GM19025 (cell line): ENCODE results near the gene ST8SIA6.

Experiments used
- ATAC-seq: cut with Tn5 transposase; IDR thresholded peaks from one replicate; pipeline ENCODE4 v1.9.1; 2021; ENCODE audit warnings: mild to moderate bottlenecking, low read depth, moderate library complexity; ENCODE audit not compliant: unreplicated experiment

Gene ST8SIA6

DNA sequence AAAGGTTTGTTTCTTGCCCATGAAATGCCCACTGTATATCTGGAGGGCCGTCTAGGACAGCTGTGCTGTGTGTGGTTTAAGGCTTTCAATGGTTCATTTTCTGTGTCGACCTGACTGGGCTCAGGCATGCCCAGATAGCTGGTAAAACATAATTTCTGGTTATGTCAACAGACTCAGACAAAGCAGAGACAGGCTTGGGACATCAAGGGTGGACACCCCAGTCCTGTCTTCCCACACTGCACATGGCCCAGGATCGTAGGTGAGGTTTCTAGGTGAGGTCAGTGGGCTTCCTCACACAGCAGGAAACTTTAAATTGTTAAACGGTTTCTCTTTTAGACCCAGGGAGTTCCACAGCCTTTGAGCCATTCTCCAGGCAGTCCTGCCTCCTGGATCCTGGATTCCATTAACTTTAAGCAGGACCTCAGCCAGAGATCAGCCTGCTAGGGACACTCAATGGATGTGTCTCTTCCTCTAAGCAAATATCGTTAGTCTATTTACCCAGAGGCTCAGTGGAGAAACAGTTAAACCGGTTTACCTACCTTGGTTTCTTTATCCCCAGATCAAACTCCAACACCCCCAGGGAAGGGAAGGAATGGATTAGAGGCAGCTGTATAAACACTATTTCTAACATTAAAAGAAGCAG, 66.4 kb downstream of the ST8SIA6 start:
- ATAC-seq = no peak

DNA sequence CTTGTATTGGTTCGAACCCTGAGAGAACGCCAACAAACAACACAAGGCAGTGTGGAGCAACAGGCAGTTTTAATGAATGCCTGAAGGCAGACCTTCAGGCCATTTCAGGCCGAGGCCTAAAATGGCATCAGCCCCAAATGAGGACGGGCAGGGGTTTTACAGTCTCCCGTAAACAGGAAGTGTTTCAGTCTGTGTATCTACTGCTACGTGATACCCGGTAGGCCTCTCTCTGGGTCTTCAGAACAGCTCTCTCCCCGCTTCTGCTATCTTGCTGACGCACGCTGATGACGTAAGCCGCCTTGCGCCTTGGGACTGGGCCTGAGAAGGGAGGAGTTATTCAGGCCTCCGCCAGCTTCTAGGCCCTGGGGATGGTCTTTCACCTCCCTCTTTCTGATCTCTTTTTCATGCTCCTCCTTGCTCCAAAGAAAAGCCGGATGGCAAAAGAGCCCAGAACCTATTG, 67.7 kb downstream of the ST8SIA6 start:
- ATAC-seq = no peak

DNA sequence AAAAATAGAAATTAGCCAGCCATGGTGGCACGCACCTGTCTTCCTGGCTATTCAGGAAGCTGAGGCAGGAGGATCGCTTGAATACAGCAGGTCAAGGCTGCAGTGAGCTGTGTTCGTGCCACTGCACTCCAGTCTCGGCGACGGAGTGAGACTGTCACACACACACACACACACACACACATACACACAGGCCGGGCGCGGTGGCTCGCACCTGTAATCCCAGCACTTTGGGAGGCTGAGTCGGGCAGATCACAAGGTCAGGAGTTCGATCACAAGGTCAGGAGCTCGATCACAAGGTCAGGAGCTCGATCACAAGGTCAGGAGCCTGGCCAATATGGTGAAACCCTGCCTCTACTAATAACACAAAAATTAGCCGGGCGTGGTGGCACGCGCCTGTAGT, 68.4 kb downstream of the ST8SIA6 start:
- ATAC-seq = no peak

DNA sequence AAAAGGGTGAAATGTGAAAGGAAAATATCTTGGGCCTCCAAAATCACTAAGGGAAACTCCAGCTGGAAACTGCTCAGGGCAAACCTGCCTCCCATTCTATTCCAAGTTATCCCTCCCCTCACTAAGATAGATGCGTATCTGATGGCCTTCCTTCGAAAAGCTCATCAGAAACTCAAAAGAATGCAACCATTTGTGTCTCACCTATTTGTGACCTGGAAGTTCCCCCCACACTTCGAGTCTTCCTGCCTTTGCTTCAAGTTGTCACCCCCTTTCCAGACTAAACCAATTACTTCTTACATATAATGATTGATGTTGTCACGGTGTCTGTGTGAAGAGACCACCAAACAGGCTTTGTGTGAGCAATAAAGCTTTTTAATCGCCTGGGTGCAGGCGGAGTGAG, 69.3 kb downstream of the ST8SIA6 start:
- ATAC-seq = no peak

DNA sequence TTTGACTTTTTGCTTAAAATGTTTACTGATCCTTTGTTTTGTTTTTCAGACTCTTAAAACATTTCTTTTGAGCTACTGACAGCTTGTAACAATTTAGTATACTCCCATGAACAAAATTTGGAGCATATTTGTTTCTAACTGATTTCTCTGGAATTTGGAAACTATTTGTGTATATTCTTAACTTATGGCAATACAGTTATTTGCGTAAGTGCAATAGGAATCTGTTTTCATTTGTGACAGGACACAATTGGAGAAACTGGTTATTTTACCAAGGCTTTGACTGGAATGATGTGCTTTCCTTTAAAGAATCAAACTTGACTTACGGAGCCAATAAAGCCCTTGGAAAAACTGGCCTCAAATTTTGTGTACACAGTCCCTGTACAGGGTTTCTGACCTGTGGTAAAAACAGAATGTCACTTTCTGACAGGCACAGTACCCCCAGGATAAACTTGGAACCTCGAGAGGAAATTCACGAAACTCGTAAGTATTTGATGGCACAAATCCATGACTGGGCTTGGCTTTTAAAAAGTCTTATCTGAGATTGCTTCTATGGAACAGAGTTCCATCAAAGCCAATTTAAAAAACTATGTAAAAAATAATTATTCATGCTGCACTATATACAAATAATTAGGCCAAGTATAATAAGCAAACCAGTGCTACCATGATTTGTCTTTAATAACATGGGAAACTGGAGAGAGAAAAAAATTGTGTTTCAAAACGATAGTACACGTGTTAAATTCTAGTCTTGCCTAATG, 70.4 kb downstream of the ST8SIA6 start:
- ATAC-seq = no peak

DNA sequence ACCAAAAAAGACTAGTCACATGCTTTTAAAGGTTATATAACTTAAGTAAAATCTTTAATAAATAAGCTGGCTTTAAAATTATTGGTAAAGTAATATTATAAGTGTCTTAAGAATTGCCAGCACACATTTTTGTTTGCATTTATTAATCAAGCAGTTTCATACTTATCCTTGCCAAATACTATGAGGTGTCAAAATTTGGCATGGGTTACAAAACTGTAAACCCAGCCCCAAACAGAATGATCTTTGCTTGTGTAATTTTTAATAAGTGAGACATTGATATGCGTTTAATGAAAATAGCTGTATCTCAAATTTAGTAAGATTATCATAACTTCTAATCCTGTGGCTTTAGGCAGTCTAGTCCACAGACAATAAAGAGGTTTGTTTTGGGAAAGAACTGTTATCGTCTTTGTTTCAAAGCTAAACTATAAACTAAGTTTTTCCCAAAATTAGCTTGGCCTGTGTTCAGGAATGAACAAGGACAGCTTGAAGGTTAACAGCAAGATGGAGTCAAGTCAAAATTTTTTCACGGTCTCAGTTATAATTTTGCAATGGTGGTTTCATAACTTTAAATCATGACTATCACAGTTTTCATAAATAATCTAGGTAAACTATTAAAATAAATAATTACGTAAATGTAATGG, 72.8 kb downstream of the ST8SIA6 start:
- ATAC-seq = no peak

DNA sequence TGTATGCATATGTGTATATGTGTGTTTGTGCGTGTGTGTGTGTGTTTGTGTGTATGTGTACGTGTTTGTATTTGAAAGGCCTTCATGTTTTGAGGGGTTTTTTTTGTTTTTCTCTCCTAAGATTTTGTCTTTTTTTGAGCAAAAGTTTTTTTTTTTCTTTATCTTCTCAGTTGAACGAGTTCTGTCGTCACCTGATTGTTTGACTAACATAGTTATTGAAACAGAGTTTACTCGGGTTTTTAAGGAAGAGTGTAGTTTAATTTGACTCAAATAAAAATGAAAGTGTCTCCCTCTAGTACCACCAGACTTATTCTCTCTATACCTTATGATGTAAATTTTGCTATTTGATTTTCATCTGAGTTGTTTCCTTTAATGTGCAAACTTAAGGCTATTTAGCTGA, 73.5 kb downstream of the ST8SIA6 start:
- ATAC-seq = no peak

DNA sequence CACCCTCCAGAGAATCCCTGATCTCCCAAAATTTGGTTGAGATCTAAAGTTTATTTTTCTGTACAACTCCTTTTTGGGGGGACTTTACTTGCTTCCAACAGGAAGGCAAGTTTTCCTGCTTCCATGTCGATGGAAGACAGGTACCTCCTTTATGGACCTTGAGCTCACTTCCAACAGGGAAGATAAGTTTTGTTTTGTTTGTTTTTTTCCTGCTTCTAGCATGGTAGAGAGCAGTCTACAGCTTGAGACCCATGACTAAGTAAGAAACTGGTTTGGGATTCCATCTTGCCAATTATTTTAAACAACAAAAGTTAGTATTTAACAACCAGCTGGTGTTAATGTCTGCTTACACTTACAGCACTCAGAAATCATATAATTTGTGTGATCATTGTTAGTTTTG, 74.4 kb downstream of the ST8SIA6 start:
- no peak for ATAC-seq

DNA sequence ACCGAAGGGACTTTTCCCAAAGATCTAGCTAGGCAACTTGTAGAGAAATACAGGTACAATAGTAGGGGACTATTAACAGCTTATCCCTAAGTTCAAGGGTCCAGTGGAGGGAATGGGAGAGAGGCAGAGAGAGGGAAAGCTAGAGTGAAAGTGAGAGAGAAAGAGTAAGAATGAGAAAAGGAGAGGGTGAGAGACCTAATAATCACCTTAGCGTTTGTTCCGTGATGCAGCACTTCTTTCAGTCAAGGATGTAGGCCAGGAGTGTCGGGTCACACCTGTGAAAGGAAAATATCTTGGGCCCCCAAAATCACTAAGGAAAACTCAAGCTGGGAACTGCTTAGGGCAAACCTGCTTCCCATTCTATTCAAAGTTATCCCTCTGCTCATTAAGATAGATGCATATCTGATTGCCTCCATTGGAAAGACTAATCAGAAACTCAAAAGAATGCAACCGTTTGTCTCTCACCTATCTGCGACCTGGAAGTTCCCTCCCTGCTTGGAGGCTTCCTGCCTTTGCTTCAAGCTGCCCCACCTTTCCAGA, 75.2 kb downstream of the ST8SIA6 start:
- no peak for ATAC-seq

DNA sequence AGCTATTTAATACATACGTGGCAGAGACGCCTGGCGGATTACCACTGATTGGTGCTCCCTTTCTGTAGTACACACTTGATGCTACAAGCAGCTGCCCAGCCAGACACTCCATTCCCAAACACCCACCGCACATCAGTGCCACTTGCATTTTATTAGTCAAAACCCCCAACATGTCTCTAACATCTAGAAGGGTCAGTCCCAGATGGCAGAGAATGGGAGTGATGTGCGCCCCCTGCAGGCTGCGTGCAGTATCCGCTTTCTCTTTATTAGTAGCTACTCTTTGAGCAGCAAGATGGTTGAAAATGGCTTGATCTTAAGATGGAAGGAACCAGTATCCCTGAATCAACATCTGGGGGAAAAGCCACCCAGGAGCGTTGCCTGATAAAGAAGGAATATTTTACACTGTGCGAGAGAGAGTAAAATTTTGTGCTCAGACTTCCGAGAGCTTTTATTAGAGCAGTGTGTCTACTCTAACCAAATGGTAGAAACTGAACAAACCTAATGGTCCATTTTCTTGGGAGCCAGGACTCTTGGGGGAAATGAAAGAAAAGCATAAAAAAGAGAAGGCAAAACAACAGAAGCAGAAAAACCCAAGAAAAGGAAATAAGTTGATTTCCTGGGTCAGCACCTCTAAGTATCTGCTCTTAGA, 78.3 kb downstream of the ST8SIA6 start:
- no peak for ATAC-seq

DNA sequence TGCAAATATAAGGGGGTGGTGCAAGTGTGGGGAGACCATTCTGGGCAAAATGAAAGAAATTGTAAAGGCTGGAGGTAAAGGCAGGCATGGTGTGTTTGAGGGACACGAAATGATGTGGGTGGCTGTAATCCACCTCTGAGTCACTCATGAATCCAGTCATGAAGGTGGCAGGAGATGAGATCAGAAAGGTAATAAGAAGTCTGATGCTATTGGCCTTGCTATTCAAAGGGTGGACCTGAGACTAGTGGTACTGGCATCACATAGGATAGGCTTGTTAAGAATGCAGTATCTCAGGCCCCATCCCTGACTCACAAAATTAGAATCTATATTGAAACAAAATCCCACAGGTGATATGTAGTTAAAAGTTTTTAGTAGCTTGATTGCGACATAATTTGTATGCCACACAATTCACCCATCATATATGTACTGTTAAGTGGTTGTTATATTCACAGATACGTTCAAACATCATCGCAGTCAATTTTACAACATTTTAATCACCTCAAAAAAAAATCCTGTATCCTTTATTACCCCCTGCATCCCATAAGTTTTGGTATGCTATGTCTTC, 85.6 kb downstream of the ST8SIA6 start:
- ATAC-seq = no peak

DNA sequence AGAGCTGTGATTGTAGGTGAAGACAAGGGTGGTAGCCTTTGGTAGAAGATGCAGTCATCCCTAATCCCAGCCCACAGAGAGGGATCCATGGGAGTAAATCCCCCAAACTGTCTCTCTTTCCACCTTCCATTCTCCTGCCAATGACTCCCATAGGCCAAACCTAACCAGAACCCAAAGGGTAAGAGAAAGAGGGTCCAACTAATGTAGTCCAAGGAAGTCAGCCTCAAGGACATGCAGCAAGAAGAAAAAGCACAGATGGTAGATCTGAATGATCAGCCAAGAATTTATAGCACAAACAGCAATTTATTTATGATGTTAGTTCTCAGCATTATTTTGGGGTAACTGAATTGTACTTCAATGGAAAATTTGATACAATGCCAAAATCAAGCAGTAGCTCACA, 87.7 kb downstream of the ST8SIA6 start:
- no peak for ATAC-seq

DNA sequence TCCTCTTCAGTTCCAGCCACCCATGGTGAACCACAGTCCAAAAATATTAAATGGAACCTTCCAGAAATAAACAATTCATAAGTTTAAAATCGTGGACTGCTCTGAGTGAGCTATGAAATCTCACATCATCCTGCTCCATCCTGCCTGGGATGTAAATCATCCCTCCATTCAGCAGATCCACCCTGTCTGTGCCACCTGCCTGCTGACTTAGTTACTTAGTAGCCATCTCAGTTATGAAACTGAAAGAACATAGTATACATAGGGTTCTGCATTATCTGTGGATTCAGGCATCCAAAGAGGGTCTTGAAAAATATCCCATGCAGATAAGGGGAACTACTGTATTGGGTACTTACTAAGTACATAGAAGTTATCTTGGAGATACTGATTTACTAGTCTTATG, 89.0 kb downstream of the ST8SIA6 start:
- no peak for ATAC-seq

DNA sequence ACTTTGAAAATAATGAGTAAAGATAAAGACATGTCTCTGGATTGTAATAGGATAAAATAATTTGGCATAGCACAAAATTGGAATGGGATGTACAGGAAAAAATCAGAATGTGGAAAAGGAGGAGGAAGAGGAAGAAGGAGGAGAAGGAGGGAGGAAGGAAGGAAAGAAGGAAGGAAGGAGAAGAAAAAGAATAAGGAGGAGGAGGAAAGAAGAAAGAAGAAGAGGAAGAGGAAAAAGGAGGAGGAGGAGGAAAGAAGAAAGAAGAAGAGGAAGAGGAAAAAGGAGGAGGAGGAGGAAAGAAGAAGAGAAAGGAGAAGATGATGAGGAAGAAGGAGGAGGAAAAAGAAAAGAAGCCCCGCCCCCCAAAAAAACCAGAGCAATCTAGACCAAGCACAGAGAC, 95.9 kb downstream of the ST8SIA6 start:
- no peak for ATAC-seq

DNA sequence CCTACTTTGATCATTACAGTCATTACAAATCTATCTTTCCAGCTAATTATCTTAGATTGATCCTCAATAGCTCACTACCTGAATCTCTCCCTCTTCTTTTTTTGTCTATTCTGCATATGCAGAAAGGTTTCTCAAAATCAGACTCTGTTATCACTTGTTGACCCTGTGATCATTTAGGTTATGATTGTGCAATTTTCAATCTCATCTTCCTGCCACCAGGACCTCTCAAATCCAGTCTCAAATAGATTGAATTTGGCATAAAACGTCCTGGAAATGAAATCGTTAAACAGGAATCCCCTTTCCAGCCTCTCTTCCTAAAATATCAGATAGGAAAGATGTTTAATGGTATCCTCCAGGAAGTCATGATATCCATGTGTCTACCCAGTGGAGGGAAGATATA, 96.6 kb downstream of the ST8SIA6 start:
- no peak for ATAC-seq

DNA sequence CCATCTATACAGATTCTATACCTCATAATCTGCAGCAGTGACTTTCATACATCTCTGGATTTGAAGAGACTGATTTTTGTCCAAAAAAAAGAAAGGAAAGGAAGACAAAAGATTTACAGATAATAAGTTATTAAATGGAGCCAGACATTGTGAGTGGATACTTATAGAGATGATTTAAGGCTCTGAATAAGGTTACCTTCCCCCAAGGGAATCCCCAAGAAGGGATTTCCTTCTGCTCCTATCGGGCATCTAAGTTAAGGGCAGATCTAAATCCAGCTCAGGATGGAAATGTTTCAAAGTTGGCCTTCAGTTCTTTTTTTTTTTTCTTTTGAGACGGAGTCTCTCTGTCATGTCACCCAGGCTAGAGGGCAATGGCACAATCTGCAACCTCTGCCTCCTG, 97.6 kb downstream of the ST8SIA6 start:
- ATAC-seq = no peak

DNA sequence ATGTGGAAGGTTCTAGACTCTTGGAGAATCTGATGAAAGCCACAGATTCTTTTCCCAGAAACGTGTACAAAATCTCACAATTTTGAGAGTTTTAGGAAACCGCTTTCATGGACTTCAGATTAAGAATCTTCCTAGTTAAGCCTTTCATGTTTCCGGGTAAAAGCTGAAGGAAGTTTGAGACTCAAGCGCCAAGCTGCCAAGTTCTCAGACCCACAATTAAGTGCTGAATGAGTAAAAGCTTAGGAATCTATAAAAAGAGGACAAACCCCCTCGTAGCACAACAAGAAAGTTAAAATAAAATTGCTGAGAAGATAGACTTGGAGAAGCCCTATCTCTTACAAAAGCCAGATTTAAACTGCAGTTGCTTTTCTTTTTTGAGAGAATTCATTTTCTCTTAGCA, 99.6 kb downstream of the ST8SIA6 start:
- ATAC-seq = no peak

DNA sequence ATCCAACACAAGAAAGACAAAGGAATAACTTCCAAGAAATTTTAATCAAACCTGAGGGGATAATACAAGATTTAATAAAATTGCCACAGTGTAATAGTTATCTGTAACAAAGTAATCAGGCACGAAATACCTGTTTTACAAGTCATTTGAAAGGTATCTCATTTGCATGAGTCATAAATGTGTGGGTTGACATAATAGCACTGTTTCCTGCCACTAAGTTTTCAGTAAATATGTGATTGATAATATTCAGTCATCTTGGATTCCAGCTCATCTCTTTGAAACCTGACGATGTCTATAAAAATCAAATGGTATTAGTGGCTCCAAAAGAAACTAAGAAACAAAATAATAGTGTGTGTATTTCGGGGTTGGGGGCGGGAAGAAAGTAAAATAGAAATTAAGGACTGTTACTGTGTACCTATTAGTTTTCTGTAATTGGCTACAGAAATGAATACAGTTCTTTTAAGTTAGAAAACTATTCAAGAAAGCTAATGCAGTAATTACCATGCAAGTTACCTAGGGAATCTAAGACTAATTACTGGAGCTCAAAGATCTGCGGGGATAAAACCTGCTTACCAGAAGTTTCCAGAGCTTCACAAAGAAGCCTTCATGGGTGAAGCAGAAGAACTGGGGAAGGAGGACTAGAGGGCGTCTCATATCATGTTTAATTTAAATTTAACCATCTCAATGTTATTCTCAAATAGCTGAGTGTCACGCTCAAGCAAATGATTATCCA, 100.7 kb downstream of the ST8SIA6 start:
- no peak for ATAC-seq

DNA sequence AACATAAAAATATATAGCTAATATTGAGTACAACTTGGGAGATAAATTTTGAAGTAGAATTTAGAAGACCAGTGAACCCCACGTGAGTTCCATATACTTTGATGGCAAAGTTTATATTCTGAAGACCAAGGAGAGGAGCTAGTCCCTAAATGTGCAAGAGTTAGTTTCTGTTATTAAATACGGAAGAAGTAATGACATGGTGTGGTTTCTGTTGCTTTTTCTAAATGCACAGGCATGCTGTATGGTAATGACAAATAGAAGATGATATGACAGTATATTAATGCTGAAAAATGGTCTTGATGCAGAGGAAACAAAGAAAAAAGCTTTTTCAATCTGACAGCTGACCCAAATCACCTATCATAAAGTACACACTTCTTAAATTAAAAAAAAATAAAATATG, 101.8 kb downstream of the ST8SIA6 start:
- no peak for ATAC-seq

DNA sequence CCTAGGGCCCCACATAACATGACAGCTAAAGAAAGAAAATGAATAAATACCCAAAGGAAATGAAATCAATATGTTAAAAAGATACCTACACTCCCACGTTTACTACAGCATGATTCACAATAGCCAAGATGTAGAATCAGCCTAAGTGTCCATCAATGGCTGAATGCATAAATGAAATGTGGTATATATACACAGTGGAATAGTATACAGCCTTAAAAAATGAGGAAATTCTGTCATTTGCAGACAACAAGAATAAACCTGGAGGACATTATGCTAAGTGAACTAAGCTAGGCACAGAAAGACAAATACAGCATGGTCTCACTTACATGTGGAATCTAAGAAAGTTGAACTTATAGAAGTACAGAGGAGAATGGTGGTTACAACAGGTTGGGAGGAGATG, 102.9 kb downstream of the ST8SIA6 start:
- ATAC-seq = no peak
